Activated T-helper 17 cell treated with anti-CD3 and anti-CD28 coated beads, Interleukin-2, amount 50 U/mL, for 72 hours (primary cell): Measurements from ENCODE around the gene DPH6. TPM values are rescaled to one million over a fixed set of nuclear protein-coding genes. Genes with fewer than 3 reads are reported as not detected.
"Not testable (repeated sequence)": the region's sequence is repeated elsewhere in the genome, so short reads cannot be mapped to it uniquely, and the experiment has no call there.

Experiments used
- ATAC-seq: fragments of 150-1000 bp; cut with Tn5 transposase; replicated peaks from 2 replicates; pipeline ENCODE4 v1.10.0; 2021; ENCODE audit warnings: mild to moderate bottlenecking, moderate library complexity
- H3K27ac Mint-ChIP-seq: one replicate; pipeline ENCODE4 v1.8.0; 2022; ENCODE audit warnings: mixed read lengths
- H3K27me3 Mint-ChIP-seq: one replicate; pipeline ENCODE4 v1.8.0; 2022; ENCODE audit warnings: mixed read lengths
- H3K36me3 Mint-ChIP-seq: one replicate; pipeline ENCODE4 v1.8.0; 2022; ENCODE audit warnings: low read depth, mild to moderate bottlenecking, mixed read lengths
- H3K4me1 Mint-ChIP-seq: one replicate; pipeline ENCODE4 v1.8.0; 2022; ENCODE audit warnings: mixed read lengths
- H3K4me3 Mint-ChIP-seq: one replicate; pipeline ENCODE4 v1.8.0; 2022; ENCODE audit warnings: mild to moderate bottlenecking, mixed read lengths
- H3K9me3 Mint-ChIP-seq: one replicate; pipeline ENCODE4 v1.8.0; 2022; ENCODE audit warnings: mixed read lengths
- total RNA-seq, 2 donors: library from RNA; stranded (reverse); gene quantifications; one replicate each; pipeline ENCODE4 v1.2.3, GENCODE V29; 2022

Gene DPH6, protein sequence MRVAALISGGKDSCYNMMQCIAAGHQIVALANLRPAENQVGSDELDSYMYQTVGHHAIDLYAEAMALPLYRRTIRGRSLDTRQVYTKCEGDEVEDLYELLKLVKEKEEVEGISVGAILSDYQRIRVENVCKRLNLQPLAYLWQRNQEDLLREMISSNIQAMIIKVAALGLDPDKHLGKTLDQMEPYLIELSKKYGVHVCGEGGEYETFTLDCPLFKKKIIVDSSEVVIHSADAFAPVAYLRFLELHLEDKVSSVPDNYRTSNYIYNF
- 1 to 10 TPM; 3.9 to 9.9 TPM for total RNA-seq

- Mint-ChIP-seq H3K27me3 (no peaks in the 10 kb centered on the region), H3K9me3 (peaks cover 3% of the 10 kb centered on the region), H3K27ac (peak within 1 kb of the TSS; percentile 98), H3K4me3 (peak within 1 kb of the TSS; percentile 93), H3K36me3 (no peaks in the 10 kb centered on the region), H3K4me1 (peaks cover 13% of the 10 kb centered on the region)
- peak; percentile 95 for ATAC-seq
Measured at GRCh38 chr15:35545824-35546510, at the start of gene DPH6. Gene DPH6, minus strand, starts transcription at chr15:35546165. Its CDS starts 24 bp downstream, at chr15:35546141.

DNA sequence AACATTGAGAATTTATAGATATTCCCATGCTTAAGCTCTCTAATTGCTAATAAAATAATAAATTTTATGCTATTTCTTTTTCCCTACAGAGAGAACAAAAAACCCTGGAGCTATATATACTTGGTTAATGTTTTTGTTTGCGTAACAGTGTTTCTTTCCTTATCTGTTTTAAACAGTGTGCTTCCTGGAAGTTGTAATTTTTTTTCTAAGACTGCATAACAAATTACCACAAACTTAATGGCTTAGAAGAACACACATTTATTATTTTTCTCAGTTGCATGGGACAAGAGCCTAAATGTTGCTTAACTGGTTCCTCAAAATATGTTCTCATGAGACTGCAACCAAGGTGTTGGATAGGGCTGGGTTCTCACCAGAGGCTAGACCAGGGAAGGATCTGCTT, 49.7 kb upstream of the DPH6 start:
- no peak overlapping the region for H3K27ac Mint-ChIP-seq
- no peaks in the 10 kb centered on the region for H3K4me1 Mint-ChIP-seq
- H3K9me3 Mint-ChIP-seq, result no peaks in the 10 kb centered on the region
- peaks cover 7% of the 10 kb centered on the region for H3K27me3 Mint-ChIP-seq
- no peak overlapping the region for H3K4me3 Mint-ChIP-seq
- H3K36me3 Mint-ChIP-seq, result no peaks in the 10 kb centered on the region
- ATAC-seq, result no peak

- H3K27ac Mint-ChIP-seq, H3K27me3 Mint-ChIP-seq, H3K4me3 Mint-ChIP-seq, H3K9me3 Mint-ChIP-seq, ATAC-seq, H3K4me1 Mint-ChIP-seq, H3K36me3 Mint-ChIP-seq: not testable (repeated sequence)
Measured at GRCh38 chr15:35591987-35592386, 46.0 kb upstream of the DPH6 start.

DNA sequence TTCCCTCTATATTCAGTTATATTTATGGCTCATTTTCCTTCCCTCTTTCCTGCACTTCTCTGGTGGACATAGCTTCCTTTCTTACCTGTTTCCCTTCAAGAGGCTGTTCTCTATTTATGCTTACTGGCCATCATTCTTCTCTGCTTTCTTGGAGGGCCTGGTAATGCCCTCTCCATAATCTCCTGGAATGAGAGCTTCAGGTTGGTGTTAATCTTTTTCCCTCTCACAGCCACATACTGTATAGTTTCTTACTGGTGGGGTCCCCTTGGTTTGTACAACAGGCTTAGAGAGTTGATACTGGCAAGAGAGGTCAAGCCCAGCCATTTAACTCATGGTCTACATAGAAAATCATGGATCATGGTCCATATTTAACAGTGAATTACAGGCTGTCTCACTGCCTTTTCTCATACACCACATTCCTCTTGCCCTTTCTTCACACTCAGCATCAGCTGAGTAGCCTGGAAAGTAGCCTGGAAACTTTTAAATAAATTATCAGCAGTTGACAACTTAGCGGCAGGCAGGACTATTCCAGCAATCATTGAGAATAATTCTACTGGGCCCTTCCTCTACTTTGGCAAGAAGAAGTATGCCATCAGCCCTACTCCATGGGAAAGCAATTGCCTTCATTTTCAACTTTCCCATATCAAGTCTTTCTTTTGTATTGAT, 38.0 kb upstream of the DPH6 start:
- H3K27ac Mint-ChIP-seq, result no peak overlapping the region
- H3K36me3 Mint-ChIP-seq, result no peaks in the 10 kb centered on the region
- H3K27me3 Mint-ChIP-seq, result peaks cover 13% of the 10 kb centered on the region
- H3K4me3 Mint-ChIP-seq, result no peak overlapping the region
- no peaks in the 10 kb centered on the region for H3K4me1 Mint-ChIP-seq
- ATAC-seq, result no peak
- no peaks in the 10 kb centered on the region for H3K9me3 Mint-ChIP-seq

- no peaks in the 10 kb centered on the region for H3K36me3 Mint-ChIP-seq
- no peak for ATAC-seq
- no peaks in the 10 kb centered on the region for H3K4me1 Mint-ChIP-seq
- H3K9me3 Mint-ChIP-seq, result no peaks in the 10 kb centered on the region
- no peak overlapping the region for H3K27ac Mint-ChIP-seq
- H3K27me3 Mint-ChIP-seq, result peaks cover 17% of the 10 kb centered on the region
- H3K4me3 Mint-ChIP-seq, result no peak overlapping the region
Measured at GRCh38 chr15:35580606-35581005, 34.6 kb upstream of the DPH6 start.

DNA sequence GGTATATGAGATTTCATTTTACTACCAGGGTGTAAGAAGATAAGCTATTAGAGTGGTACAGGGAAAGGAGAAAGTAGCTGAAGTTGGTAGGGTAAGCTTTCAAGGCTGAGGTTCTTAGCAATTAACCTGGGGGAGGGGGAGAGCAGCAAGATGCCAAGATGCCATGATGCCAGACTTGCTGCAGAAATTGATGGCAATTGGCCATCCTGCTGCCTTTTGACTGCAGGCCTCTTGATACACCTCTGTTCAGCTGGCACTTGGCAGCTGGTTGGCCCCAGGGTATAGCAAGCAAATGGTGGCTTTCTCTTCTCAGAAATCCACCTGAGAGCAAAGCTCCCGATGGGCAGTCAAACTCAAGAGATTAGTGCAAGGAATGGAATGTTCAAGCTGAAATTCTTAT, 21.4 kb upstream of the DPH6 start:
- no peak for ATAC-seq
- H3K9me3 Mint-ChIP-seq, result no peaks in the 10 kb centered on the region

GRCh38 chr15:35566991-35567390, 21.0 kb upstream of the DPH6 start:
- Mint-ChIP-seq H3K4me1 (no peaks in the 10 kb centered on the region), H3K4me3 (no peak overlapping the region), H3K27me3 (peaks cover 8% of the 10 kb centered on the region), H3K9me3 (no peaks in the 10 kb centered on the region), H3K36me3 (no peaks in the 10 kb centered on the region), H3K27ac (no peak overlapping the region)
- no peak for ATAC-seq

More for the DNA sequence above, 21.4 kb upstream of the DPH6 start:
- Mint-ChIP-seq H3K4me1 (no peaks in the 10 kb centered on the region), H3K27ac (no peak overlapping the region), H3K27me3 (peaks cover 8% of the 10 kb centered on the region), H3K36me3 (no peaks in the 10 kb centered on the region), H3K4me3 (no peak overlapping the region)

GRCh38 chr15:35565901-35566300, 19.9 kb upstream of the DPH6 start:
- H3K27ac Mint-ChIP-seq, result no peak overlapping the region
- H3K27me3 Mint-ChIP-seq, result peaks cover 8% of the 10 kb centered on the region
- no peaks in the 10 kb centered on the region for H3K9me3 Mint-ChIP-seq
- H3K36me3 Mint-ChIP-seq, result no peaks in the 10 kb centered on the region
- ATAC-seq, result peak; percentile 44
- no peak overlapping the region for H3K4me3 Mint-ChIP-seq
- no peaks in the 10 kb centered on the region for H3K4me1 Mint-ChIP-seq

- H3K36me3 Mint-ChIP-seq, result no peaks in the 10 kb centered on the region
- ATAC-seq, result no peak
- peaks cover 4% of the 10 kb centered on the region for H3K27me3 Mint-ChIP-seq
- H3K4me3 Mint-ChIP-seq, result no peak overlapping the region
- H3K9me3 Mint-ChIP-seq, result no peaks in the 10 kb centered on the region
- no peaks in the 10 kb centered on the region for H3K4me1 Mint-ChIP-seq
- no peak overlapping the region for H3K27ac Mint-ChIP-seq
Measured at GRCh38 chr15:35562641-35563040, 16.7 kb upstream of the DPH6 start.

GRCh38 chr15:35561308-35561707, 15.3 kb upstream of the DPH6 start:
- no peaks in the 10 kb centered on the region for H3K9me3 Mint-ChIP-seq
- no peaks in the 10 kb centered on the region for H3K4me1 Mint-ChIP-seq
- H3K27me3 Mint-ChIP-seq, result no peaks in the 10 kb centered on the region
- H3K27ac Mint-ChIP-seq, result no peak overlapping the region
- no peak overlapping the region for H3K4me3 Mint-ChIP-seq
- H3K36me3 Mint-ChIP-seq, result no peaks in the 10 kb centered on the region
- ATAC-seq, result no peak

GRCh38 chr15:35560870-35561269, 14.9 kb upstream of the DPH6 start:
- Mint-ChIP-seq H3K4me1 (no peaks in the 10 kb centered on the region), H3K36me3 (no peaks in the 10 kb centered on the region)

GRCh38 chr15:35560258-35560657, 14.3 kb upstream of the DPH6 start:
- no peak overlapping the region for H3K27ac Mint-ChIP-seq

More at GRCh38 chr15:35560870-35561269, 14.9 kb upstream of the DPH6 start:
- no peak overlapping the region for H3K27ac Mint-ChIP-seq
- H3K9me3 Mint-ChIP-seq, result no peaks in the 10 kb centered on the region
- H3K27me3 Mint-ChIP-seq, result no peaks in the 10 kb centered on the region
- no peak for ATAC-seq
- H3K4me3 Mint-ChIP-seq, result no peak overlapping the region

GRCh38 chr15:35559683-35560082, 13.7 kb upstream of the DPH6 start:
- no peaks in the 10 kb centered on the region for H3K36me3 Mint-ChIP-seq
- no peaks in the 10 kb centered on the region for H3K4me1 Mint-ChIP-seq
- no peaks in the 10 kb centered on the region for H3K9me3 Mint-ChIP-seq
- H3K4me3 Mint-ChIP-seq, result no peak overlapping the region
- H3K27ac Mint-ChIP-seq, result no peak overlapping the region
- no peak for ATAC-seq
- H3K27me3 Mint-ChIP-seq, result no peaks in the 10 kb centered on the region

More at GRCh38 chr15:35560258-35560657, 14.3 kb upstream of the DPH6 start:
- H3K4me3 Mint-ChIP-seq, result no peak overlapping the region
- no peaks in the 10 kb centered on the region for H3K9me3 Mint-ChIP-seq
- no peaks in the 10 kb centered on the region for H3K36me3 Mint-ChIP-seq
- H3K4me1 Mint-ChIP-seq, result no peaks in the 10 kb centered on the region
- H3K27me3 Mint-ChIP-seq, result no peaks in the 10 kb centered on the region
- no peak for ATAC-seq

GRCh38 chr15:35557544-35557943, 11.6 kb upstream of the DPH6 start:
- peak; percentile 75 for ATAC-seq
- no peaks in the 10 kb centered on the region for H3K9me3 Mint-ChIP-seq

DNA sequence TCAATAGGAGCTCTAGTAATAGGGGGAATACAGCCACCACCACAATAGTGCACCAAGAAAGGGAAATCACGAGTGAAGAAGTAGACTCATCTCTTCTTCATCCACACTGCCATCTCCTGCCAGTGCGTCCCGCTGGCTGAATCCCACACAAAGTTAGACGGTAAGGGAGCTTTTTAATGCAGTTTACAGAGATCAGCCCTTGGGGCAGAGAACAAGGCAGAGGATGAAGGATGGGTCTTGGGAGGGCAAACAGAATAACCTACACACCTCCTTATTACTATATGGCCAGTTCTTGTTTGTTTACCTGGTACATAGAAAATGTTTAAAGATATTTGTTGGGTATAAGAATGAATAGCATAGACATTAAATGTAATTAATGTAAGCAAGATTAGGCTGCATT, 11.0 kb upstream of the DPH6 start:
- H3K4me3 Mint-ChIP-seq, result no peak overlapping the region
- H3K4me1 Mint-ChIP-seq, result no peaks in the 10 kb centered on the region
- H3K36me3 Mint-ChIP-seq, result no peaks in the 10 kb centered on the region
- no peak for ATAC-seq
- no peaks in the 10 kb centered on the region for H3K9me3 Mint-ChIP-seq
- H3K27ac Mint-ChIP-seq, result no peak overlapping the region
- no peaks in the 10 kb centered on the region for H3K27me3 Mint-ChIP-seq

More at GRCh38 chr15:35557544-35557943, 11.6 kb upstream of the DPH6 start:
- Mint-ChIP-seq H3K27ac (no peak overlapping the region), H3K27me3 (no peaks in the 10 kb centered on the region), H3K4me1 (no peaks in the 10 kb centered on the region), H3K36me3 (no peaks in the 10 kb centered on the region), H3K4me3 (no peak overlapping the region)
